Measurements from ENCODE around the gene PRPH.
"Not testable (repeated sequence)": the region's sequence is repeated elsewhere in the genome, so short reads cannot be mapped to it uniquely, and the experiment has no call there.

Gene PRPH

DNA sequence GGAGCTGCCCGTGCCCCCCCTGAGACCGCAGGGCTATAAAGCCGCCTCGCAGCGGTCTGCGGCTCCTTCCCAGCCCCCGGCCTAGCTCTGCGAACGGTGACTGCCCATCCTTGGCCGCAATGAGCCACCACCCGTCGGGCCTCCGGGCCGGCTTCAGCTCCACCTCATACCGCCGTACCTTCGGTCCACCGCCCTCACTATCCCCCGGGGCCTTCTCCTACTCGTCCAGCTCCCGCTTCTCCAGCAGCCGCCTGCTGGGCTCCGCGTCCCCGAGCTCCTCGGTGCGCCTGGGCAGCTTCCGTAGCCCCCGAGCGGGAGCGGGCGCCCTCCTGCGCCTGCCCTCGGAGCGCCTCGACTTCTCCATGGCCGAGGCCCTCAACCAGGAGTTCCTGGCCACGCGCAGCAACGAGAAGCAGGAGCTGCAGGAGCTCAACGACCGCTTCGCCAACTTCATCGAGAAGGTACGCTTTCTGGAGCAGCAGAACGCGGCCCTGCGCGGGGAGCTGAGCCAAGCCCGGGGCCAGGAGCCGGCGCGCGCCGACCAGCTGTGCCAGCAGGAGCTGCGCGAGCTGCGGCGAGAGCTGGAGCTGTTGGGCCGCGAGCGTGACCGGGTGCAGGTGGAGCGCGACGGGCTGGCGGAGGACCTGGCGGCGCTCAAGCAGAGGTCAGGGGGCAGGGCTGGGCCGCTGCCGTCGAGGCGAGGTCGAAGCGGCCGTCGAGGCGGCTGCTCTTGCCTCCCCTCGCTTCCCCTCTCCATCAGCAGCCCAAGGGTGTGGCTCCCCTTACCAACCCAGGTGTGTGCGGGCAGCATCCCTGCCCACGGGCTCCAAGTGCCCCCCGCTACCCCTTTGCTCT, at the start of gene PRPH:
PRPH (plus strand) TSS at position 66 of the 855 bp plus-strand sequence; CDS start at position 120, 54 bp downstream.
- DNase-seq, result no peak

GRCh38 chr12:49251357-49251756, 43.6 kb upstream of the PRPH start:
- no peak for DNase-seq

DNA sequence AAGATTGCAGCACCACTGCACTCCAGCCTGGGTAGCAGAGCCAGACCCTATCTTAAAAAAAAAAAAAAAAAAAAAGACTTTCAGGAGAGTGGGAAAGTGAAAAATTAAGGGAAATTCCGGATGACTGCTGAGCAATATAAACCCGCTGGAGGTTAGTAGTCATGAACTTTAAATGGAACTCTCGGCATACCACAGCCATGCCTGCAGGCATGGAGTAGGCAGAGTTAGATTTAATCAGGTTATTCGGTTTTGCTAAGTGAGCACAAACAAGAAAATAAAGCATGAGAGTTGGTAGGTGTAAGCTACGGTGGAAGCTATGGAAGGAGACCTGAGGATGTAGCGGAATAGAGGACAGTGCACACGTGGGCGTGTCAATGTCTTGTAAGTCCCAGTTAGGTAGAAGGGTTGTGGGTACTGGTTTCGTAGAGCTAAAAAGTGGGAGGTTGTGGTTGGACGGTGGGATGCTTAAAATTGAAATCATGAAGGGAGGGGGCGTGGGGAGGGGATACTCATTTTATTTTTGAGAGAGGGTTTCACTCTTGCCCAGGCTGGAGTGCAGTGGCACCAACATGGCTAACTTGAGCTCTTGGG, 41.8 kb upstream of the PRPH start:
- no peak for DNase-seq

DNA sequence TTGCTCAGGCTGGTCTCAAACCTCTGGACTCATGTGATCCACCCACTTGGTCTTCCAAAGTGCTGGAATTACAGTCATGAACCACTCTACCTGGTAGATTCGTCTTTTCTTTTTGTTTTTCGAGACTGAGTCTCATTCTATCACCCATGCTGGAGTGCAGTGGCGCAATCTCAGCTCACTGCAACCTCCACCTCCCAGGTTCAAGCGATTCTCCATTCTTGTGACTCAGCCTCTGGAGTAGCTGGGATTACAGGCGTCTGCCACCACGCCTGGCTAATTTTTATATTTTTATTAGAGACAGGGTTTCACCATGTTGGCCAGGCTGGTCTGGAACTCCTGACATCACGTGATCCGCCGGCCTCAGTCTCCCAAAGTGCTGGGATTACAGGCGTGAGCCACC, 39.5 kb upstream of the PRPH start:
- not testable (repeated sequence) for DNase-seq

GRCh38 chr12:49255857-49256637, 38.9 kb upstream of the PRPH start:
- DNase-seq, result no peak

DNA sequence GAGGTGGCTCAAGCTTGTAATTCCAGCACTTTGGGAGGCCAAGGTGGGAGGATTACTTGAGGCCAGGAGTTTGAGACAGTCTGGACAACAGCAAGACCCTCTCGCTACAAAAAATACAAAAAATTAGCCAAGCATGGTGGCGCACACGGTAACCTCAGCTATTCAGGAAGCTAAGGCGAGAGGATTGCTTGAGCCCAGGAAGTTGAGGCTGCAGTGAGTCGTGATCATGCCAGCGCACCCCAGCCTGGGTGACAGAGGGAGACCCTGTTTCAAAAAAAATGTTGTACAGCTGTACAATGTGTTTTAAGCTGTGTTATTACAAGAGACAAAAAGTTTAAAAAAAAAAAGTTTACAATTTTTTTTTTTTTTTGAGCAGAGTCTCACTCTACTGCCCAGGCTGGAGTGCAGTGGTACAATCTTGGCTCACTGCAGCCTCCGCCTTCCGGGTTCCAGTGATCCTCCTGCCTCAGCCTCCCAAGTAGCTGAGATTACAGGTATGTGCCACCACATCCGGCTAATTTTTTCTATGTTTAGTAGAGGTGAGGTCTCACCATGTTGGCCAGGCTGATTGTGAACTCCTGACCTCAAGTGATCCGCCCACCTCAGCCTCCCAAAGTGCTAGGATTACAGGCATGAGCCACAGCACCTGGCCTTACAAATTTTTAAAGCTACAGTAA, 37.3 kb upstream of the PRPH start:
- not testable (repeated sequence) for DNase-seq

- DNase-seq, result no peak
Observed at GRCh38 chr12:49259452-49259851, 35.5 kb upstream of the PRPH start.

- no peak for DNase-seq
Observed at GRCh38 chr12:49260166-49260565, 34.8 kb upstream of the PRPH start.

- DNase-seq, result no peak
Observed at GRCh38 chr12:49260571-49261363, 34.2 kb upstream of the PRPH start.

GRCh38 chr12:49261721-49262120, 33.2 kb upstream of the PRPH start:
- DNase-seq, result no peak

DNA sequence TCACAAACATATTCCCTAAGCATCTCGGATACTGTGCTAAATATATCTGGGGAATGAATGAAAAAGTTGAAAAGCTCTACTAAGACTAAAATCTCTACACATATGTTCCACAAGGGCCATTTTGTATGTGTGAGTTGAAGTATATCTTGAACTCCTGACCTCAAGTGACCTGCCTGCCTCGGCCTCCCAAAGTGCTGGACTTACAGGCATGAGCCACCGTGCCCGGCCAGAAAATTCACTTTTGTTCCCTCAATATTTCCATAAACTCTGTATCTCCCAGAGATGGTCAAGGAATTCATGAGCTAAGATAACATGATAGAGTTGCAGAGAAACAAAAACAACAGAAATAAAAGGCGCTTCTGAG, 31.6 kb upstream of the PRPH start:
- no peak for DNase-seq

DNA sequence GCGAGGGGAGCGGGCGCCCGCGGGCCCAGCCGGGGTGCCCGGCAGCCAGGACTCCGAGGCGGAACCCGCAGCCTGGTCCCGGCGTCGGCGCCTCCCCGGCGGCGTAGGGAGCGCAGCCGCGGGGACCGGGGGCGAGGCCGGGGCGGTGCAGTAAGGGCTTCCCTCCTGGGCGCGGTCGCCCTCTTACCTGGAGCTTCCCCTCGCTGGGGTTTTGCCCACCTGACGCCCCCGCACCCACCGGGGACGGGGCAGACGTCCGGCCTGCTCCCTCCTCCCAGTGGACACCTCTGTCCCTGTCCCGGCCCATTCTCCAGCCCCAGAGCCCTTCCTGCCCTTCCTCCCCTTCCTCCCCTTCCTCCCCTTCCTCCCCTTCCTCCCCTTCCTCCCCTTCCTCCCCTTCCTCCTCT, 30.5 kb upstream of the PRPH start:
- DNase-seq, result no peak

DNA sequence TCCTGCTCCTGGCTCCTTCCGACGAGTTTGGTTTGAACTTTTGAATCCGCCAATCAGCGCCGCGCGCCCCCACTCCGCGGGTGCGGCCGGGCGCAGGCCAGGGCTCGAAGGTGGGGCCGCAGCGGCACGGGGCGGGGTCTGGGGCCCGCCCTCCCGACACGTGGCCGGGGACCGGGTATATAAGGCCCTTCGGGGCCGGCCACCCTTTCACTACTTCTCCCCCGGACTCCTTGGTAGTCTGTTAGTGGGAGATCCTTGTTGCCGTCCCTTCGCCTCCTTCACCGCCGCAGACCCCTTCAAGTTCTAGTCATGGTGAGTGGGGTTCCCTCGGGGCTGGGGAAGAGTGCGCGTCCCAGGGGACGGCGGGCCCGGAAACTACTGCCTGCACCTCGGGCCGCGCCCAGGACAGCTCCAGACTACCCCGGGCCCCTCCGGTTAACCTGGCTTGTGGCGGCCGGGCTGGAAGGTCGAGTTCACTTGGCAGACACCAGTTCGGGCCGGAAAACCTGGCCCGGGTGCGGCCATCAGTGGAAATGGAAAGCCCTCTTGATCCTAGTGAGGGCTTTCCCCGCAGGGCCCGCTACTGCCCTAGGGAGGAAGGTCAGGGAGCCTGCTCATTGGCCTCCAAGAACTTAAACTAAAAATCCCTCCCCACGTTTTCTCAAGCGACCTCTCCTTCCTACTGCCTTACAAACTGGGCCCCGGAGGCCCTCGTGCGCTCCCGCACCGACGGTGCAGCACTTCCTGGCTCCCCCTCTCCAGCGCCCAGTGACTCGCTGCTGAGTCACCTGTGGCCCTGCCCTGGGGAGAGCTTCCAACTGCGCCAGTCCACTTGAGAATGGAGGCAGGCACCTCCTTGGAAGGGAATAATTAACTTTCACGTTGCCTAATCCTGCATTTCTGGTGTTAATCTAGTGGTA, 29.8 kb upstream of the PRPH start, which contains the start of gene TUBA1C:
TUBA1C (plus strand) TSS at position 210 of the 920 bp plus-strand sequence; CDS start at position 310, 100 bp downstream.
- DNase-seq, result peak; percentile 79

- not testable (repeated sequence) for DNase-seq
Observed at GRCh38 chr12:49269191-49269590, 25.8 kb upstream of the PRPH start.

- DNase-seq, result no peak
Observed at GRCh38 chr12:49272790-49273725, 21.9 kb upstream of the PRPH start.

- no peak for DNase-seq
Observed at GRCh38 chr12:49273726-49274395, 21.1 kb upstream of the PRPH start.

- DNase-seq, result no peak
Observed at GRCh38 chr12:49274396-49275069, 20.4 kb upstream of the PRPH start.

All from SHP77 treated with DMSO at 0.1 percent for 48 hours (cell line).